ENCODE results near the gene TYMP. TPM values are rescaled to one million over a fixed set of nuclear protein-coding genes. Genes with fewer than 3 reads are reported as not detected.

TYMP gene
- total RNA-seq (36.6 and 46.4 TPM in 2 replicates), polyA plus RNA-seq (85.7 and 105 TPM in 2 replicates)

- DNase-seq (ENCODE audit: low spot score): peak; percentile 84
Observed at GRCh38 chr22:50529897-50530579, at the start of gene TYMP. TYMP (minus strand) TSS chr22:50530012; CDS start chr22:50529709, 303 bp downstream.

GRCh38 chr22:50578776-50579310, 49.0 kb upstream of the TYMP start:
- Histone ChIP-seq H4K20me1 (ENCODE audit: insufficient read depth, poor library complexity, severe bottlenecking) (peaks cover 3% of the 10 kb centered on the region), H3K36me3 (replicated peaks; ENCODE audit: insufficient read depth, low read depth) (no peaks in the 10 kb centered on the region), H2AFZ (no peak overlapping the region), H3K9me3 (ENCODE audit: low read depth) (no peaks in the 10 kb centered on the region), H3K4me1 (ENCODE audit: insufficient read depth) (peaks cover 11% of the 10 kb centered on the region), H3K4me3 (no peak overlapping the region), H3K79me2 (peaks cover 18% of the 10 kb centered on the region), H3K4me2 (no peak overlapping the region), H3K27ac (no peak overlapping the region), H3K27me3 (no peaks in the 10 kb centered on the region), H3K9me2 (replicated peaks; ENCODE audit: insufficient read depth) (no peaks in the 10 kb centered on the region)
- DNase-seq (ENCODE audit: low spot score): no peak
- WGBS (ENCODE audit: low lambda C conversion rate, missing lambda C conversion rate): 97% methylated on average over 8 of the region's 8 CpGs
- TF ChIP-seq EZH2phosphoT487 (IDR thresholded peaks at IDR 0.05; ENCODE audit: low read depth, severe bottlenecking, unreplicated experiment) (no peak), CTCF (IDR thresholded peaks at IDR 0.05; ENCODE audit: poor library complexity) (no peak), EZH2 (IDR thresholded peaks at IDR 0.05; ENCODE audit: borderline replicate concordance) (no peak)

More at GRCh38 chr22:50529897-50530579, at the start of gene TYMP:
- no peaks in the 10 kb centered on the region for H4K20me1 ChIP-seq (ENCODE audit: insufficient read depth, poor library complexity, severe bottlenecking)
- H3K9me3 ChIP-seq (ENCODE audit: low read depth): no peaks in the 10 kb centered on the region
- H3K27me3 ChIP-seq: peaks cover 11% of the 10 kb centered on the region
- peak within 1 kb of the TSS; percentile 96 for H3K27ac ChIP-seq
- H3K4me1 ChIP-seq (ENCODE audit: insufficient read depth): peaks cover 42% of the 10 kb centered on the region
- no peaks in the 10 kb centered on the region for H3K36me3 ChIP-seq (replicated peaks; ENCODE audit: insufficient read depth, low read depth)
- H3K4me3 ChIP-seq: peak within 1 kb of the TSS; percentile 49
- peak; percentile 12 for TF ChIP-seq EZH2 (IDR thresholded peaks at IDR 0.05; ENCODE audit: borderline replicate concordance)
- TF ChIP-seq CTCF (IDR thresholded peaks at IDR 0.05; ENCODE audit: poor library complexity): no peak
- no peaks in the 10 kb centered on the region for H3K79me2 ChIP-seq
- peak within 1 kb of the TSS; percentile 23 for H2AFZ ChIP-seq
- WGBS (ENCODE audit: low lambda C conversion rate, missing lambda C conversion rate): 7% methylated on average over 43 of the region's 92 CpGs
- H3K9me2 ChIP-seq (replicated peaks; ENCODE audit: insufficient read depth): no peaks in the 10 kb centered on the region
- H3K4me2 ChIP-seq: peak within 1 kb of the TSS; percentile 99

GRCh38 chr22:50577987-50578775, 48.4 kb upstream of the TYMP start, which contains the start of gene CPT1B:
CPT1B (minus strand) TSS chr22:50578427; CDS start chr22:50577915, 512 bp downstream.
- Histone ChIP-seq H3K9me3 (ENCODE audit: low read depth) (no peaks in the 10 kb centered on the region), H3K4me2 (no peak within 1 kb of the TSS), H3K27me3 (no peaks in the 10 kb centered on the region), H3K79me2 (peaks cover 14% of the 10 kb centered on the region), H3K4me1 (ENCODE audit: insufficient read depth) (peaks cover 7% of the 10 kb centered on the region), H3K4me3 (no peak within 1 kb of the TSS), H2AFZ (no peak within 1 kb of the TSS), H3K9me2 (replicated peaks; ENCODE audit: insufficient read depth) (no peaks in the 10 kb centered on the region), H3K36me3 (replicated peaks; ENCODE audit: insufficient read depth, low read depth) (no peaks in the 10 kb centered on the region), H4K20me1 (ENCODE audit: insufficient read depth, poor library complexity, severe bottlenecking) (peaks cover 3% of the 10 kb centered on the region), H3K27ac (no peak within 1 kb of the TSS)
- DNase-seq (ENCODE audit: low spot score): no peak
- no peak for TF ChIP-seq EZH2phosphoT487 (IDR thresholded peaks at IDR 0.05; ENCODE audit: low read depth, severe bottlenecking, unreplicated experiment)
- no peak for TF ChIP-seq CTCF (IDR thresholded peaks at IDR 0.05; ENCODE audit: poor library complexity)
- no peak for TF ChIP-seq EZH2 (IDR thresholded peaks at IDR 0.05; ENCODE audit: borderline replicate concordance)
- 90% methylated on average over 30 of the region's 63 CpGs for WGBS (ENCODE audit: low lambda C conversion rate, missing lambda C conversion rate)

Data from hepatocyte (in vitro differentiated cells).